GM13977 (cell line): ENCODE results near the gene ARID1B.

Experiments
- DNase-seq: peaks from one replicate; pipeline ENCODE4 v3.0.0; 2012; ENCODE audit warnings: low spot score
- CTCF ChIP-seq: IDR thresholded peaks from 2 replicates; pipeline ENCODE4 v1.5.1; 2012; ENCODE audit warnings: mild to moderate bottlenecking, control low read depth; ENCODE audit not compliant: insufficient read depth; ENCODE audit errors: extremely low read depth, missing control alignments
- in situ Hi-C: fragments of 300-500 bp; cut with MboI; formaldehyde crosslinking; loops from one replicate; pipeline ENCODE4 v1.12.0; 2022; ENCODE audit warnings: low sequenced_read_pairs, low pct_unique_long_range_greater_than_20kb, mixed read lengths, inconsistent platforms; ENCODE audit not compliant: unreplicated experiment

The ARID1B gene

DNA sequence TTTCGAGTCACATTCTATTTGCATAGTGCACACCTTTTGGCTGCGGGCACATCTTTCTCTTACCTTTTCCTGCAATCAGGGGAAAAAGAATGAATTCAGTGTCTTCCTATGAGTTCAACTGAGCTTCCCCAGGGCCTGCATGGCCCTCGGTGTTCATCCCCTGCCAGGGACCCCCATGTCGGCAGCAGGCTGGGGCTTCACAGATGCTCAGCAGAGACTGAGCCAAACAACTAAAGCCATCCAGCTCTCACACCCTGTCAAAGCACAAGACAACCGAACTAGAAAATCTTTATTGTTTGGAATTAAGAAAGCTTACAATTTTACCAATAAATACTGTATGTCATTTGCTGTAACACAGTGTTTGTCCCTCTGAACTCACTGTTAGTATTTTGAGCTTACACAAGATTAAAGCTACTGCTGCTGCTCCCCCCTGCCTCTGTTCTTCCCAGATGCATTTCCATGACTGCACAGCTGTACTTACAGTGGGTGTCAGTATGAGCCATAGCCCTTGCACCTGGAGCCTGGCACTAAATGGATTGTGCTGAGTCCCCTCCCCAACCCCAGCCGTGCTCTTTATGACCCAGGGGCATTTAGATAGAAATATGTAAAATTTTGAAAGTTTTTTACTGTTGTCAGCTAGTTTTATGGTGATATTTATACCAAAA, 340.4 kb downstream of the ARID1B start:
- DNase-seq: no peak
- in situ Hi-C loops: no loop called here
- no peak for TF ChIP-seq CTCF

DNA sequence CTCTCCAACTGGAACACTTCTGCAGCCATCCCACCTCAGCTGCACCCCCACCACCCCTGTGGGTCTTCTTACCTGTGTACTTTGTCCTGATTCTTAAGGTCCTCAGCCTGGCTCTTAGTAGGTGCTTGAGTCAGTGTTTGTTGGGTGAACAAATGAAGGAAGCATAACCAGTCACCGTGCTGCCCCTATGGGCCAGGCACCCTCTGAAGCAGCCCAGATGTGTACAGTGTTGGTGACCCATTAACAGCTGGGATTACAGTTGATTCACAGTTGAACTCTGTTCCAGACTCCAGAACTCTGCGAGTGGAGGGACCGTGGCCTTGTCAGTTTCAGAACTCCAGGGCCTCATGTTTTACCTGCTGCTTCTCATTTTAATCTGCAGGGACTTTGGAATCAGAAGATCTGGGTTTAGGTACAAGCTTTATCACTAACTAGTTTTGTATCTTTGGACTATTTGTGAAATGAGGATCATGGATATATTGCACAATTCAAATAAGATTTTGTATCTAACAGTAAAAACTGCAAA, 342.4 kb downstream of the ARID1B start:
- in situ Hi-C loops: no loop called here
- no peak for TF ChIP-seq CTCF
- no peak for DNase-seq

DNA sequence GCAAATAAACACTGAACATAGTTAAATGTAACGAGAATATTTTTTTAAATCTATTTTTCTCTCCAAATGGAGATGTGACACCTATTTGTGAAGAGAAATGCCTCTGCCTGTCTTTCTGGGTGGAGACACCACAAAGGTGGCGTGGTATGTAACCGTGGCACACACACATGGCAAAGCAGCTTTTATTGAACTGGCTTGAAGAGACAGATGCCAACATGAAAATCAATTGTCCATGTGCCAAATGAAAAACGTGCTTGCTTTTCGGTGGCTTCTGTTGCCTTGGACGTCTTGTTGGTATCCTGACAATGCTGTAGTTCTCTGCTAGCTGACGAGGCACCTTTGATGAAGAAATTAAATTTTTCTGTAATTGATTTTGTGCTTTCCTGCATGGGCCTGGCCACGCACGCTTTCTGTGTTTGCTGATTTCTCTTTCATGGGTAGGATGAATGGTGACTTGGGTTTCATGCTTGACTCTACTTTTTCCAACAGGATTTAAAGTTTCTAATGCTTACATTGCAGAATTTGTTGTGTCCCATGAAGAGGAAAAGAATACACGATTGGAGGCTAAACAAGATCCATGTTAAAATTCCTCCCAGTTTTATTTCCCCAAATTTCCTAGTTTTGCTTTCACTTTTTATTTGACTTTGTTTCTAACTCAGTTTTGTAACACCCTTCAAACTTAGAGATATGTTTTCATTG, 343.5 kb downstream of the ARID1B start:
- TF ChIP-seq CTCF: no peak
- DNase-seq: no peak
- in situ Hi-C loops: no loop called here

GRCh38 chr6:157121897-157122296, 344.7 kb downstream of the ARID1B start:
- no peak for TF ChIP-seq CTCF
- no peak for DNase-seq
- in situ Hi-C loops: no loop called here

- no peak for DNase-seq
- TF ChIP-seq CTCF: no peak
- in situ Hi-C loops: no loop called here
These were observed 346.1 kb downstream of the ARID1B start for GRCh38 chr6:157123234-157123633.

GRCh38 chr6:157124485-157125254, 347.5 kb downstream of the ARID1B start:
- in situ Hi-C loops: no loop called here
- TF ChIP-seq CTCF: no peak
- no peak for DNase-seq
